Stimulated activated CD4-positive, alpha-beta T cell treated with anti-CD3 and anti-CD28 coated beads, Interleukin-12 subunit alpha, Interleukin-12 subunit beta, amount 100 ng/mL, for 24 hours (primary cell): ENCODE measurements around the gene NLRP5.
"Not testable (repeated sequence)": the region's sequence is repeated elsewhere in the genome, so short reads cannot be mapped to it uniquely, and the experiment has no call there.

ENCODE experiments used
- DNase-seq, 2 experiments: peaks; one replicate each; pipeline ENCODE4 v3.0.0-alpha.2; 2020; ENCODE audit warnings: low read depth in 2 of 2

Gene NLRP5

GRCh38 chr19:55986487-55986886 is at the start of gene NLRP5:
Gene NLRP5 (plus strand): TSS chr19:55986775.
- no peak for DNase-seq

- no peak for DNase-seq
Measured at GRCh38 chr19:55939206-55939605, 47.4 kb upstream of the NLRP5 start.

GRCh38 chr19:55940306-55940705 is 46.3 kb upstream of the NLRP5 start:
- no peak for DNase-seq

- no peak for DNase-seq
Measured at GRCh38 chr19:55947532-55947931, 39.0 kb upstream of the NLRP5 start, which contains the start of gene NLRP8. Gene NLRP8 (plus strand): TSS chr19:55947832.

GRCh38 chr19:55950566-55950965 is 36.0 kb upstream of the NLRP5 start:
- DNase-seq = not testable (repeated sequence)

GRCh38 chr19:55956431-55956830 is 30.1 kb upstream of the NLRP5 start:
- DNase-seq = no peak

GRCh38 chr19:55958356-55958755 is 28.2 kb upstream of the NLRP5 start:
- DNase-seq = no peak

- DNase-seq = no peak
Measured at GRCh38 chr19:55959996-55960675, 26.4 kb upstream of the NLRP5 start.

GRCh38 chr19:55962186-55962585 is 24.4 kb upstream of the NLRP5 start:
- DNase-seq = no peak

GRCh38 chr19:55973982-55974381 is 12.6 kb upstream of the NLRP5 start:
- DNase-seq = no peak

GRCh38 chr19:55980415-55980814 is 6.2 kb upstream of the NLRP5 start:
- no peak for DNase-seq

GRCh38 chr19:55985254-55985653 is 1.3 kb upstream of the NLRP5 start:
- no peak for DNase-seq

- no peak for DNase-seq
Measured at GRCh38 chr19:55990831-55991230, 4.3 kb downstream of the NLRP5 start.

- no peak for DNase-seq
Measured at GRCh38 chr19:55993492-55993891, 6.9 kb downstream of the NLRP5 start.

- no peak for DNase-seq
Measured at GRCh38 chr19:56014765-56015164, 28.2 kb downstream of the NLRP5 start.

GRCh38 chr19:56015756-56016155 is 29.2 kb downstream of the NLRP5 start:
- no peak for DNase-seq

GRCh38 chr19:56019325-56019724 is 32.8 kb downstream of the NLRP5 start:
- DNase-seq = not testable (repeated sequence)

GRCh38 chr19:56020355-56020975 is 33.9 kb downstream of the NLRP5 start:
- not testable (repeated sequence) for DNase-seq

GRCh38 chr19:56026769-56027168 is 40.2 kb downstream of the NLRP5 start:
- DNase-seq = no peak

GRCh38 chr19:56053596-56053995 is 67.0 kb downstream of the NLRP5 start:
- no peak for DNase-seq

GRCh38 chr19:56066152-56067023 is 79.8 kb downstream of the NLRP5 start:
- DNase-seq = peak; percentile 36 to 62

GRCh38 chr19:56069642-56070041 is 83.1 kb downstream of the NLRP5 start:
- DNase-seq = no peak

GRCh38 chr19:56071151-56071550 is 84.6 kb downstream of the NLRP5 start:
- DNase-seq = no peak
